Measurements from ENCODE around the gene ZBTB24. TPM values are rescaled to one million over a fixed set of nuclear protein-coding genes. Genes with fewer than 3 reads are reported as not detected.

Gene ZBTB24
- total RNA-seq (2022; extraction: Qiagen RNA extraction; ENCODE audit: low read depth): 3.8 to 4.6 TPM (median 4.2 TPM) in 5 replicates

DNA sequence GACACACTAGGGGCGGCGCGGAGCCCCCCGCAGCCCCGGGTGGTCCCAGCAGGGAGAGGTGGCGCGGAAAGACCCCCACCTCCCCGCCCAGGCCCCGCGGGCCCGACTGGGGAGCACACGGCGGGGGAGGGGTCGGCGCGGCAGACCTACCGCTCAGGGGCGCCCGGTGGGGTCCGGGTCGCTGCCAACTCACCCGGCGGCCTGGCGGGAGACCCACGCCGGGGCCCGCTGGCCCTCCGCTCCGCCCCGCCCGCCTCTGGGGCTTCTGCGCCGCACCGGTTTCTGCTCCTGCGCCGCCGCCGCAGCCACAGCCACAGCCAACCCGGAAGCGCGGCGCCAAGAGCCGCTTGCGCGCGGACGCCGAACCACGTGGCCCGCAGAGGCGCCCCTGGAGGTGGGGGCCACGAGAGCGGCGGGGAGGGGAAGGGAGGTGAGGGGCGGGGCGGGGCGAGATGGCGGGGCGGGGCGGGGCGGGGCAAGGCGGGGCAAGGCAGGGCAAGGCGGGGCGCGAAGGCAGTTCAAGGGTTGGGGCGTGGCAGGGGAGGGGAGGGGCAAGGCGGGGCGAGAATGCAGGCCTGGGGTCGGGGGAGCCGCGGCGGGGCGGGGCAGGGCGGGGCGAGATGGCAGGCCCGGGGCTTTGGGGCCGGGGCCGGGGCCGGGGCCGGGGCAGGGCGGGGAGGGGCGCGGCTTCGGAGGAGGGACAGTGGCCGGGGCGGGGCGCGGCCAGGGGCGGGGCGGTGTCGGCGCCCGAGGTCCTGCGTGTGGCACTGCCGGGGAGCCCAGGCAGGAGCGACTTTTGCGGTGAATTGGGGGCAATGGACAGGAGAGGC is at the start of gene ZBTB24:
Gene ZBTB24 (minus strand): TSS at position 315 of the 830 bp plus-strand sequence. CDS start 1,193 bp downstream, outside the sequence.

GRCh38 chr6:109455437-109456110 is 27.4 kb downstream of the ZBTB24 start, which contains the start of gene MICAL1:
MICAL1 (minus strand) TSS chr6:109455772; CDS start chr6:109454196, 1,576 bp downstream.

GRCh38 chr6:109440331-109441068 is 42.5 kb downstream of the ZBTB24 start, which contains the start of the genes PPIL6 and SMPD2:
PPIL6 (minus strand) TSS chr6:109440628; CDS start chr6:109440590, 38 bp downstream.
SMPD2 (plus strand) TSS chr6:109440724; CDS start chr6:109441122, 398 bp downstream.

Other genes starting within 250 kb of the ZBTB24 start
- gene CD164, start 100.8 kb downstream of the ZBTB24 start, total RNA-seq (2022; extraction: Qiagen RNA extraction; ENCODE audit: low read depth): 97.2 to 111 TPM (median 109 TPM) in 5 replicates
- gene PPIL6, start 42.6 kb downstream of the ZBTB24 start, total RNA-seq (2022; extraction: Qiagen RNA extraction; ENCODE audit: low read depth): 1.8 to 2.7 TPM (median 2.3 TPM) in 5 replicates
- gene SMPD2, start 42.5 kb downstream of the ZBTB24 start, total RNA-seq (2022; extraction: Qiagen RNA extraction; ENCODE audit: low read depth): 10.5 to 16.0 TPM (median 15.1 TPM) in 5 replicates
- 9.9 to 15.6 TPM (median 11.4 TPM) in 5 replicates for gene MICAL1, start 27.4 kb downstream of the ZBTB24 start, total RNA-seq (2022; extraction: Qiagen RNA extraction; ENCODE audit: low read depth)
- 1.0 to 1.6 TPM (median 1.4 TPM) in 5 replicates for gene AK9, start 208.0 kb upstream of the ZBTB24 start, total RNA-seq (2022; extraction: Qiagen RNA extraction; ENCODE audit: low read depth)
- gene FIG4, start 208.1 kb upstream of the ZBTB24 start, total RNA-seq (2022; extraction: Qiagen RNA extraction; ENCODE audit: low read depth): 3.6 to 5.3 TPM (median 4.3 TPM) in 5 replicates